Activated CD8-positive, alpha-beta T cell treated with anti-CD3 and anti-CD28 coated beads for 36 hours (primary cell): Measurements from ENCODE around the gene UPB1. TPM values are rescaled to one million over a fixed set of nuclear protein-coding genes. Genes with fewer than 3 reads are reported as not detected.

ENCODE experiments used
- ATAC-seq: fragments of 200-7000 bp; cut with Tn5 transposase; one replicate; pipeline ENCODE4 v1.10.0; 2021; ENCODE audit warnings: mild to moderate bottlenecking, moderate library complexity
- CTCF ChIA-PET: fragments of 350-600 bp; sonication (Branson Sonifier 250); formaldehyde crosslinking; loops from one replicate; lab custom pipeline; 2021; ENCODE audit warnings: antibody characterized with exemption; lab: Charles Lee
- POLR2A ChIA-PET: fragments of 350-600 bp; sonication (Branson Sonifier 250); formaldehyde crosslinking; loops from one replicate; lab custom pipeline; 2021; ENCODE audit warnings: antibody characterized with exemption; lab: Charles Lee
- DNase-seq: peaks from one replicate; pipeline ENCODE4 v3.0.0-alpha.2; 2020
- H3K27ac Mint-ChIP-seq: one replicate; pipeline ENCODE4 v1.8.0; 2021; ENCODE audit warnings: mild to moderate bottlenecking, mixed read lengths
- H3K27me3 Mint-ChIP-seq: one replicate; pipeline ENCODE4 v1.8.0; 2021; ENCODE audit warnings: mixed read lengths
- H3K36me3 Mint-ChIP-seq: one replicate; pipeline ENCODE4 v1.8.0; 2021; ENCODE audit warnings: low read depth, mixed read lengths
- H3K4me1 Mint-ChIP-seq: one replicate; pipeline ENCODE4 v1.8.0; 2021; ENCODE audit warnings: low read depth, mixed read lengths
- H3K4me3 Mint-ChIP-seq: one replicate; pipeline ENCODE4 v1.8.0; 2021; ENCODE audit warnings: mild to moderate bottlenecking, moderate library complexity, mixed read lengths
- H3K9me3 Mint-ChIP-seq: one replicate; pipeline ENCODE4 v1.8.0; 2021; ENCODE audit warnings: mixed read lengths
- CTCF ChIP-seq: fragments of 200-600 bp; IDR thresholded peaks from one replicate; pipeline ENCODE4 v1.8.0; 2022; ENCODE audit warnings: antibody characterized with exemption, mild to moderate bottlenecking
- intact Hi-C: fragments of 100-400 bp; cut with micrococcal nuclease; formaldehyde crosslinking; loops from one replicate; pipeline ENCODE4 v1.10.0; 2022
- total RNA-seq, 2 experiments: library from RNA; stranded (reverse); gene quantifications; one replicate each; pipeline ENCODE4 v1.2.3, GENCODE V29; 2021

Gene UPB1
- total RNA-seq, 2 experiments from 2014 or later = 0.16 to 0.49 TPM

DNA sequence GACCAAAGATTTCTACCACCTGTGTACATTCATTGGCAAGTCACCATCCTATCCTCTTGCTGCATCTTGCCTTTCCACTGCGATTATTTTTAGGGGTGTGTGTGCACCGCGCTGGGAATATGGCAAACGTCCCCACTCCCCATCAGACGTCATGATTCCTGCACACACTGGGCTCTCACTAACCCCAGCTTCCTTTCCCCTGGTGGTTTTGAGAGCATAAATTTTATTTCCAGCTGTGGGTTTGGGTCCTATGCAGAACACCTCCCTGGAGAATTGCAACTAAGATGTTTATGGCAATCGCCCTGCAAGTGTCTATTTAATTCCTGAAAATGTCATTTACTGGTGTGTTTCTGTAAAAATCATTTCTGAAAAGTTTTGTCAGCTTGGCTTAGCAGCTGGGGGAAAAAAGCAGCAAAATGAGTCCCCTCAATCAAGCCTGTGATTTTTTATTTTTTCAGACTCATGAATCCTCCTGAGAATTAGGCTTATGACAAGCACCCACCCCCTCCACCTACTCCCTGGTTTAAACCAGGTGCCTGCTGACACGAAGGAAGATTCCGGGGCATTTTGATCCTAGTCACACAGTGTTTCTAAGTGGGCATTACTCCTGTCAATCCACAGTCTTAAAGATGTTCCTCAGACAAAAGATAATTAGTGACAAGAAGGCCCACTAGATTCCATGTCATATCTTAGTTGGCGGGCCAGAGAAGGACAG, 23.8 kb downstream of the UPB1 start:
- peaks cover 4% of the 10 kb centered on the region for H3K4me1 Mint-ChIP-seq
- intact Hi-C loops = no loop called here
- H3K36me3 Mint-ChIP-seq = no peaks in the 10 kb centered on the region
- ATAC-seq = no peak
- DNase-seq = no peak
- no peak for TF ChIP-seq CTCF
- no peaks in the 10 kb centered on the region for H3K9me3 Mint-ChIP-seq
- no peak overlapping the region for H3K4me3 Mint-ChIP-seq
- POLR2A ChIA-PET = no interaction called here
- no peak overlapping the region for H3K27ac Mint-ChIP-seq
- no peaks in the 10 kb centered on the region for H3K27me3 Mint-ChIP-seq
- CTCF ChIA-PET = no interaction called here

DNA sequence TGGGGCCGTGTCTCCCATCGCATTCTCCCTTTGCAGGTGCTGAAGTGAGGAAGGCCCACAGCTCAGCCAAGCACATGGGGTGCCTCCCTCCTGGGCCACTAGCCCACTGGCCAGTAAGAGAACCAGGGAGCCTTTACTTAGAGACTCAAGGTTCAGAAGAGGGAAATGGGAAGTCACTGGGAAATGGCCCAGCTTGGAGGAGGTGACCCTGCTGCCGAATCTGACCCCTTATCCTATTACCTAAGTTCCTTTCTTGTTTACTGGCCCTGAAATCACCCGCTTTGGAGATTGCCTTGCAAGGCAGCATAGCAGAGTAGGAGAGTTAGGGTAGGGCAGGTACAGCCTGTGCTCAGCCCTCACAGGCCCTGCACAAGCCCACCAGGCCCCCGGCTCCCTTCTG, 24.4 kb downstream of the UPB1 start:
- no peak for TF ChIP-seq CTCF
- ChIA-PET CTCF (no interaction called here), POLR2A (no interaction called here)
- ATAC-seq = no peak
- no peak overlapping the region for H3K27ac Mint-ChIP-seq
- no peaks in the 10 kb centered on the region for H3K27me3 Mint-ChIP-seq
- no peak overlapping the region for H3K4me3 Mint-ChIP-seq
- DNase-seq = no peak
- intact Hi-C loops = no loop called here
- H3K36me3 Mint-ChIP-seq = no peaks in the 10 kb centered on the region
- H3K4me1 Mint-ChIP-seq = peaks cover 4% of the 10 kb centered on the region
- H3K9me3 Mint-ChIP-seq = no peaks in the 10 kb centered on the region

DNA sequence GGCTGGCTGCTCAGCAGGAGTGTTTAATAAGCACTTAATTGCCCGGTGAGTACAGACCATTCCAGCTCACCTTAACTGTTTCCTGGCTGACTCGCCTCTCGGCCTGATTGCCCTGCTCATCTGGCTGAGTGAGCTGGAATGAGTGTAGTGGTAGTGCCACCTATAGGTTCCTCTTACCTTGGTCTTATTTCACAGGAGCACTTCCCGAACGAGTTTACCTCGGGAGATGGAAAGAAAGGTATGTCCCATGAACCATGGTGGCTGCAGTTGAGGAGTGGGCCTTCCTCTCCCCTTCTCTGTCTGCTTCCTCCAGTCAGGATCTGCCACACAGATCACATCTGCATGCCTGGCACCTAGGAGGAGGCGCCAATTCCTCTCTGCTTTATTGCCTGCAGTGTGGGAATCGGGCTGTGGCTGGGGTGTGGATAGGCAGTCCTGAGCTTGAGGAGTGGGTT, 26.7 kb downstream of the UPB1 start:
- ChIA-PET POLR2A (interaction anchor here (1.1 kb wide), 1 partner anchor 96 kb away, joined by 4 read pairs; no protein-coding TSS in a partner anchor), CTCF (interaction anchor here (0.6 to 3.2 kb wide), 22 partner anchors 8 to 198 kb away, joined by 3 to 23 read pairs (median 4); partner anchors contain the start of genes ADORA2A and GUCD1)
- DNase-seq (peak; percentile 66), ATAC-seq (peak; percentile 73)
- Mint-ChIP-seq H3K27me3 (no peaks in the 10 kb centered on the region), H3K4me3 (no peak overlapping the region), H3K27ac (no peak overlapping the region), H3K9me3 (no peaks in the 10 kb centered on the region), H3K4me1 (peaks cover 11% of the 10 kb centered on the region), H3K36me3 (no peaks in the 10 kb centered on the region)
- intact Hi-C loops = loop anchor here (5.0 kb wide), 1 partner anchor 100 kb away; no protein-coding TSS in a partner anchor
- TF ChIP-seq CTCF = peak; percentile 65

DNA sequence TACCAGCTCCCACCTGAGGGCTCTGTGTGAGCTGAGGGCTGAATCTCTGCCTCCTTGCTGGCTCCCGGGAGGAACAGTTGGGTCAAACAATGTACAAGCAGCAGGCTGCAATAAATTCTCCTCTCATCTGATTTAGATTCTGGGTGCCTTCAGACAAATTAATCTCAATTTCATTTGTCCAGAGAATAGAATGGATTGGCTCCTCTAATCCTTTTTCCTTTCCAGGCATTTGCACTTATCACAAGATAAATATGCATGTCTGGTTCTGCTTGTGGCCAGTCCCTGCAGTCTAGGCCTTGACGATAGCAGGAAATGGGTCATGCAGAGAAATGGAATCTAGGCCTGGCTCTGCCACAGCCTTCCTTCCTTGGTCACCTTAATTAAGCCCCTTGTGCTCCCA, 28.7 kb downstream of the UPB1 start:
- Mint-ChIP-seq H3K4me3 (no peak overlapping the region), H3K4me1 (peaks cover 11% of the 10 kb centered on the region), H3K27ac (no peak overlapping the region), H3K27me3 (no peaks in the 10 kb centered on the region), H3K9me3 (no peaks in the 10 kb centered on the region), H3K36me3 (no peaks in the 10 kb centered on the region)
- intact Hi-C loops = loop anchor here (5.0 kb wide), 1 partner anchor 102 kb away; no protein-coding TSS in a partner anchor
- ATAC-seq (no peak), DNase-seq (no peak)
- POLR2A ChIA-PET = interaction anchor here (1.1 kb wide), 1 partner anchor 96 kb away, joined by 3 read pairs; the partner anchor contains the start of gene ADORA2A
- no peak for TF ChIP-seq CTCF
- CTCF ChIA-PET = interaction anchor here (0.9 to 3.2 kb wide), 6 partner anchors 9 to 183 kb away, joined by 3 to 23 read pairs (median 4); partner anchors contain the start of gene ADORA2A
